Measurements from ENCODE around the gene KHDRBS2.

KHDRBS2 gene

DNA sequence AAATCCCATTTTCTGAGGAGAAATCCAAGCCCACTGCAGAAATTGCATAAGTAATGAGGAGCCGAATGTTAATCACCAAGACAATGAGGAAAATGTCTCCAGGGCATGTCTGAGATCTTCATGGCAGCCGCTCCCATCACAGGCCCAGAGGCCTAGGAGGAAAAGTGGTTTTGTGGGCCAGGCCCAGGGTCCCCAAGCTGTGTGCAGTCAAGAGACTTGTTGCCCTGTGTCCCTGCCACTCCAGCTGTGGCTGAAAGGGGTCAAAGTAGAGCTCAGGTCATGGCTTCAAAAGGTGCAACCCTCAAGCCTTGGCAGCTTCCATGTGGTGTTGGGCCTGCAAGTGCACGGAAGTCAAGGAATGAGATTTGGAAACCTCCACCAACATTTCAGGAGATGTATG lies 276.6 kb downstream of the KHDRBS2 start:
- DNase-seq = no peak

DNA sequence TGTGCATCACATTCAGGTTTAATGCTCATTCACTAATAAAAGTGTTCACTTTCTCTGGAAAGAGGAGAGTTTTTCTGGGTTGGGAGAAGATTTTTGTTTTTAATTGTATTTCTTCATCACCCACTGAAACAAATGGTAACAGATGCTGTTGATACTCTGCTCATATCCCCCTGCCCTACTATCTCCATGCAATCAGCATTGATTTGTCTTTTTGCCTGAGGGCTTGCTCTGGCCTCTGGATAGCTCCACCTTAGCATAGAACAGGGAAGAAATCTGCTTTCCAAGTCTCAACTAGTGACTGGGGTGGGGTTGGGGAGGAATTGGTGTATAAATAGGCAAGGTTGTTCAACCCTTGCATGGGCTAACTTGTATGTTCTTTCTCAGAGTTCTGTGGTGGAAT lies 296.4 kb downstream of the KHDRBS2 start:
- DNase-seq = no peak

DNA sequence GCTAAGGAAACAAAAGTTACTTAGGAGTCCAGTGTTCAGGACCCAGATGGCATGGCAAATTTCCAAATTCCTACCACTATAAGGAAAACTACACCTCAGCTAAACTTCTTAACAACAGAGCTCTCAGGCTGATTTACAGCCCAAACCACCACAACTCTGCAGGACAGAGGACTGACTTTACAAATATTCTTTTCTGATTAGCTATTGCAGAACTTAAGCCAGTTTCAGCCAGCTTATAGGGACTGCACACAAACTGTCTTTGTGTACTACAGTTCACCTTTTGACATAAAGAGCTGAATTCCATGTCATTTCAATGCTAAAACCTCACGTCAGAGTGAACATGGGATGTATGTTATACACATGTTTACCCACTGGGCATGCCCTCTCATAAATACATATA lies 305.4 kb downstream of the KHDRBS2 start:
- no peak for DNase-seq

DNA sequence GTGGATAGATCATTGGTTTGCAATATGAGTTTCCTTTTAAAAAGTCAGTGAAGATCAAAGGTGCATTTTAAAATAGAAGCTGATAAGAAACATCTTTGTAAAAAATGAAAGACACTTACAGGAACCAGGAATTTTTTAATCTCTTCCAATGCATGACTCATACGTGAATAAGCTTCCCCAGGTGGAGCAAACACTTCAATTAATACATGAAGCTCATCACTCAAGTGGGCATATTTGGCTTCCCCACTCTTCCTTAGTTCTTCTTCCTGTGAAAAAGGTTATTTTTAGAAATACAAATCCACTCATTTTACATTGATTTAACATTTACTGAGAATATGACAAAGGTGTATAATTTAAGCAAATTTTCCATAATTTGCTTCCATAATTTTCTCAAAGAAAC lies 308.1 kb downstream of the KHDRBS2 start:
- DNase-seq = no peak

DNA sequence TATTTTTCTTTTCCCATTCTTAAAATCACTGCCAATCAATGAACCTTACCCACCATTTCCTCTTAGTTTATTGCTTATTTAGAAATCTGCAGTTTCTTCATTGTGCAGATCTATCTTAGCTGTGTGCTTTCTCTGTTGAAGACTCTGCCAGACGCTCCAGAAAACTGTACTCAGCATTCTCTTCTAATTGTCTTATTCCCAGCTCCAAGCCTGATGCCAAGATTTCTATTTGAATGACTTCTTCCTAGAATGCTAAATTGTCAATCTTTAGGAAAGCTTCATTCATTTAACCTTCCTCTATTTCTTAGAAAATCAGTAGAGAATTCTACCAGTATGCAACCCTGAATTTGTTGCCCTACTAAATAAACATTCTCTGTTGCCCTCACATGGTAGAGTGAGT lies 308.9 kb downstream of the KHDRBS2 start:
- DNase-seq = no peak

DNA sequence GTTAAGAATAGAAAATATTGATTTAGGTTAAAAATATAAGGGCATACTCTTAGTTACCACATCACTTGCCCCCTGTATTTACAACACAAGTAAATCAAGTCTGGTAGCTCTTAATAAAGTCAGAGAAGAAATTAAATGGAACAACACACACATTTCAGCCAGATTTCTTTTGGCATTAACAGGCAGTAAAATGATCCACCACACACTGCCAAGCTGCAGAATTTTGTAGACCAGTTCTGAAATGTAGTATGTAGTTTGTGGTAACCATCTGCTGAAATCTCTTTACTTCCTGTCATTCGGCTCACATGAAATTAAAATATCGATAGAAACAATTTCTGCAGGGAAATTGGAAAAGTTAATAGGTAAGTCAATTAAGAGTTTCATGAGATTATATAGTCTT lies 326.8 kb downstream of the KHDRBS2 start:
- no peak for DNase-seq

DNA sequence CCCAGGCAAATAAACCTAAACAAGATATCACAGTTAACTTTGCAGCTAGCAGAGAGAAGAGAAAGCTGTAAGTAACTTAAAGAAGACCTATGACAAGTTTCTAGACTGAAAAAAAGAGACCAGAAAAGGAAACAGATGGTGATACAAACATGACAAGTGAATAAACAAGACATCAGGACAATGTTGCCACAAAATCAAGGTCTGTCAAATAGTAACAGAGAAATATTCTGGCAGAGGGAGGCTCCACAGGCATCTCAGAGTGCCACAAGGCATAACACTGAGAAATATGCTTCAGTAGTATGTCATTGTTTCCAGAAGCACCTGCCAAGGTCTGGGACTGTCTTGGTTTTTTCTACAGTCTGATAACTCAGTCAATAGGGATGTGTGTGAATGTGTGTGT lies 332.2 kb downstream of the KHDRBS2 start:
- DNase-seq = no peak

DNA sequence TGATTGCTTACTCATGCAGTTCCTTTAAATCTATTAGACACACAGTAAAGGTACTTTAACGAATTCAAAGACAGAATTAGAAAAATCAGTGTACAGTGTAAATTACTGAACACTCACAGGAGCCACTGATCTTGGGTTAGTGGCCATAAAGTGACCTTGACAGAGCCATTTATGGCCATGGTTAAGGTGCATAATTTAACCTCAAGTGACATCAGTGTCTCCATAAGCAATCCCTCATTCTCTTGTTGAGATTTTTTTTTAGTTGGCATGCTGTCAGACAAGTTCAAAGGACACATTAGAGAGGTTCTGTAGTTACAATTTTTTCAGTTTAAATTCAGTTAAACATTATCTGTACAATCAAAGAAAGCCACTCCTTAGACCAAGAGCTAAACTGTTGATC lies 334.4 kb downstream of the KHDRBS2 start:
- DNase-seq = no peak

DNA sequence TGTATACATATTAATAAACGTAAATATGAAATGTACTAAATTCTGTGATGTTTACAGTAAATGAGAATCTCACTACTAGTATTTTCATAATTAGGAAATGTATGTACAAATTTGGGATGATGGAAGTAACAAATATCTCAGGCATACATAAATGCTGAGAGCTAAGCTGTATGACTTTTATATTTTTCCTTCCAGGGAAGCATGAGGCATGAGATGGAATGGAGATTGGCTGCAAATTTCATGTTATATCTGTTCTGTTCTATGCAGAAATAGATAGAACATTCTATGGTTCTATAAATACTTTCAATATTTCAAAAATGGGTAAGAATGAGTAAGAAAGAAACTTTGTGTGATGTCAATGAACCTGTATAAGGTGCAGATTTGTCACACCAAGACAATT lies 335.2 kb downstream of the KHDRBS2 start:
- no peak for DNase-seq

DNA sequence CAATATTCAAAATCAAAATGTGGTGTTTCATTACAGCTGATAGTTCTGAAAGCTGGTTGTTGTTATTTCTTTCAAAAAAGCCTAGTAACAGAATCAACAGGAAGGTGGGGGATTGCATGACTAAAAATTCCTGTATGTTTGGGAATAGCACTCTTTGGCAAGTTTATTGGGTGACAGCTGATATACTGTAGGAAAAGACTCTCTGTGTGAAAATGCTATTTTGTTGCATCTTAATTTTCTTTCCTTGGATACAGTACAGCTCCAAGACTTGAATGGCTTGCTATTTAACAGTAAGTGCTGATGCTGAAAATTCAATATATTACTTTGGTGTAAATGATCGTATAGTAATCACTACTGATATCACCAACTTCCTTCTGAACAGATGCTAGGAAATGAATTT lies 336.1 kb downstream of the KHDRBS2 start:
- DNase-seq = no peak

DNA sequence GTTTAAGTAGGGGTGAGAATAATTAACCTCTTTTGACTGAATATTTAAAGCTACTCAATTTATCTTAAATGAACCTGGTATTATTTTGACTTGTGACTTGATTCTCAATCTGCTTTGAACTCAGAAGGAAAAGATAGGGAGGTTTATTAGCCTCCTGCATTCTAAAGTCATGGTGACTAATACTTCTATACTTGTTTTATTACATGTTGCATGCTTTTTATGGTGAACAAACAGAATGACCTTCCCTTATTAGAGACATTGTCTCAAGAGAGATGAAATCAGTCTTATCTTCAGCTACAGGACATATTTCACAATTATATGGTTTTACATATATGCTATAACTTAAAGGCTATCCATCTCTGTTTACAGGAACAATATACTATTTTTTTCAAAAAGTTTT lies 336.9 kb downstream of the KHDRBS2 start:
- DNase-seq = no peak

DNA sequence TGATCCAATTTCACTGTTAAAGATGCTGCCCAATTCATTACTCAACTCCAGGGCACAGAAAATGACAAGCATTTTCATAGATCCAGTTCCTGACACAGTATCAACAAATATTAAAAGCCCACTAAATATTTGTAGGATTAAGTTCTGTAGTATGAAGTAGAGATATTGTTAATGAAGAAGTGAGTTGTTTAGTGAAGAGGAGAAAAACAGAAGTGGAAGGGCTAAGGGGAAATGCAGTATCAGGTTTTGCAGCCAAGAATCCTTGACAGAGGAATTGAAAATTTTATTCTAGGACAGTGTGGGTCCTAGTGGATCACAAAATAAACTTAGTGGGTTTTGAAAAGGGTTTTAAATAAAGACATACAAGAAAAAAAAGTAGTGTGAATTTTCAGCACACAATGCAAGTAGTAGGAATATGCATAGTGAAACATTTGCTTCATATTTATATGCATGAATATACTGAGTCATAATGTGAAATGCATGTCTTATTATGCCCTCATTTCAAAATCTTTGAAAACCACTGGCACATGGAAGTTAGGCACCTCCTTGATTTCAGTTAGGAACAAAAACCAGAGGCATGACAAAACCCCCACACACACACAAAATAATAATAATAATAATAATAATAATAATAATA lies 338.6 kb downstream of the KHDRBS2 start:
- DNase-seq = no peak

DNA sequence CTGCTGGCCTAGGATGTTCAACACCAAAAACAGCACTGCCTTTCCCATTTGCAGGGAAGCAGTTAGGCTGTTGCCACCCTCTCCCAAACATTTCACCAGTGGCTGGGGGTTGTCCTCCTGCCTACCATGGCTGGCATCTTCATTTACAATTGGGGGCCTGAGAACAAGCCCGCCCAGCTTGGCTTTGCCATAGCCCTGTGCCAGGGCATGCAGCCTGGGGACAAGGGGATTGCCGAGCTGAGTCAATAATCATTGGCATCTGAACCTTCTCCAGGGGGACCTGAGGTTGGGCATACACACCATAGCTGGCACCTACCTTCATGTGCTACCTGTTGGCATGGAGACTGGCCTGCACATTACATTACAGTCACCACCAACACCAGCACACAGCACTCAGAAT lies 345.1 kb downstream of the KHDRBS2 start:
- DNase-seq = no peak

DNA sequence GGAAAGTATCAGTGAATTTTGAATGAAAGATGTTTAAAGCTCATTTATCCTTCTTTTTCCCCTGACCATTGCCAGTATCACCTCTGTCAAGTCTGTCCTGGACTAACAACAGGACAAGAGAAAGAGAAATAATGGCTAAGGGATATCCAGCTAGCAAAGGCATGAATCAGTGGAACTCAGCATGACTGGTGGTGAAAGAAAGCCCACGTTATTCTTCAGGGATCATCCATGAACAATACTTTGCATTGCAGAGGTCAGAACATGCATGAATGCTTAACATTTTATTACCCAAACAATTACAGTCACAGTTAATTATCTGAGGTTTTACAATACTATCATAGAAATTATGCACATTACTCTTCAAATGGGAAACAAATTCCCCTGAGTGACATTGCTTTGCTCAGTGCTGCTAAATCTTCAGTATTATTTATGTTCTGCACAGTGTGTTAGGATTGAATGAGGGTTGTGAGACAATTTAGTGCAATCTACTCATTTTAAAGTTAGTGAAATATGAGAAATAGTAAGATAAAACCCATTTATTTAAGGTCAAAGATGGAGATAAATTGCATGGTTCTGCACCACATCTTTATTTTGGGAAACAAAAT lies 350.7 kb downstream of the KHDRBS2 start:
- no peak for DNase-seq

DNA sequence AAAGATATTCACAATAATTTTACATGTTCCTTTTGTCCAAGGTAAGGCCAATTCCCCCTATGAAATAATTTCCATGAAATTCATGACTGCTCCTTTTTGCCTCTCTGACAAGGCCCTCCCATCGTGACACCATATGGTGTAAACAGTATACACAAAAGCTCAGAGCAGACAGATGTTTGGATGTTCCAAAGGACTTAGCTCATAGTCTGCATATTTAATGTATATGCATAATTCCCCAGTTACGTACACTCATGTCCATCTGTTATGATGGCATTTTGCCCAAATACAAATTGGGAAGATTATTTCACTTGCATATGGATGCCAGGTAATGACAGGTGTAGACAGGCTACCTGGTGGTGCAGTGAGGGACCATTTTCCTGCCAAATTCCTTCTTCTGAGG lies 376.5 kb downstream of the KHDRBS2 start:
- no peak for DNase-seq

DNA sequence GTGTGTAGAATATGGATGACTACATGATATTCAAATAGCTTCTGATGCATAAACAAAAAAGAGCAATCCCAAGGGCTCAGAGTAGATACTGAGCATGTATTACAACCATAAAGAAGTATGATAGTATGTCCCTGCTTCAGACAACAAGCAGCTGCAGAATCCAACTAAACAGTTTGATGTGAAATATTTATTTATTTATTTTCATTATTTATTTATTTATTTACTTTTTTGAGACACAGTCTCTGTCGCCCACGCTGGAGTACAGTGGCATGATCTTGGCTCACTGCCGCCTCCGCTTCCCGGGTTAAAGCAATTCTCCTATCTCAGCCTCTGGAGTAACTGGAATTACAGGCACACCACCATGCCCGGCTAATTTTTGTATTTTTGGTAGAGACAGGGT lies 384.3 kb downstream of the KHDRBS2 start:
- no peak for DNase-seq

DNA sequence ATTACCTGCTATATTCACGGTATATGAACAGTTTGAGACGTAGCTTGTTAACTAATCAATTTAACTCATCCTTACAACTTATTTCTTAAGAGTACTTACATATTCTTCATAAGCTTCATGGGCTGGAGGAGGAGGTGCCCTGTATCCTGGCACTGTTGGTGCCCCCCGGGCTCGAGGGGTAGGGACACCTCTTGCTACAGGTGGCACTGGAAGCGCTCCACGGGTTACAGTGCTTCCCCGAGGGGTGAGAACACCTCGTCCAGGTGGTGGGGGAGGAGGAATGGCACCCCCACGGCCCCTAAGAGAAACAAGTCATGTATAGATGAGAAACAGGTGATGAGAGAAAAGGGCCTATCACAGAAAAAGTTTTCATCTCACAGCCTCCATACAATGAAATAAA lies 391.5 kb downstream of the KHDRBS2 start:
- DNase-seq = no peak

DNA sequence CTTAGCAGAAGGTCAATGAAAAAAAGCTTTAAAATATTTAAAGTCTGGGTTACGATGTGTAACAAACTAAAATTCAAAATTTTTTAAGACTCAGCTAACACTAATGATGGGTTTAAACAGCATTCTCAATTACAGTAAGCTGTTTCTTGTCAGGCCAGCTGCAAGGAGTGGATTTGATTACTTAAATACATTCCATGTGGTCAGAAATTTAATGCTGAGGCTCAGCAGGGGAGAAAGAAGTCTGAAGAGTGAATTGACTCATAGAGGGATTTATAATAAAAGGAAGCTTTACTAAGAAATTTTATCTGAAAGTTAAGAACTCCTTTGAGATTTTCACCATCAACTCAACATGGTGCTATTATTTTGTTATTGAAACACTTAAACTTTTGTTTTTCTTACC lies 398.6 kb downstream of the KHDRBS2 start:
- no peak for DNase-seq

DNA sequence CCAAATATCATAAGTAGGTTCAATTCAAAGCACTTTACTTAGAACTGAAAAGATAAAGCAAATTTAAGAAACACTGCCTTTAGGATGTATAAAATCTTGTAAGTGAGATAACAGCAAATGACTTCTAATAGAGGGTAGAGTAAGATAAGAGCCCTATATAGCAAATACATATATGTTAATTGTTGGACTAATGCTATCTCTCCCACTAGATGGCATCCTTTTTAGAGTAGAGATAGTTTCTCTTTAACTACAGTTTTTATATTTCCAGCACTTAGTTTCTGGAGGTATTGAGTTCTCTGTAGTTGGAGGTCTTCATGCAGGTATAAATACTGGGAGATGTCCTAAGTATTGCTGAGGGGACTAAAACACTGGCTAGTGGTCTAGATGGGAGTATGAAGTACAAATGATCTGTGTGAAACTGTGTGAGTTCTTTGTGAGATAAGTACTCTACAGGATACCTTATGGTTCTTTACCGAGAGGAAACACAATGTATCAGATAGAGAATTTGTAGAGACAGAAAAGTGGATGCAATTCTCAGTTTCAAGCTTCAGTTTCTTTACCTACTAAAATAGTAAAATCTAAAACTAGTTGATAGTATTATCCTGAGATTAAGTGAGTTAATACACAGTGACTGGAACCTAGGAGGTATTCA lies 399.3 kb downstream of the KHDRBS2 start:
- DNase-seq = peak; percentile 6 to 36

DNA sequence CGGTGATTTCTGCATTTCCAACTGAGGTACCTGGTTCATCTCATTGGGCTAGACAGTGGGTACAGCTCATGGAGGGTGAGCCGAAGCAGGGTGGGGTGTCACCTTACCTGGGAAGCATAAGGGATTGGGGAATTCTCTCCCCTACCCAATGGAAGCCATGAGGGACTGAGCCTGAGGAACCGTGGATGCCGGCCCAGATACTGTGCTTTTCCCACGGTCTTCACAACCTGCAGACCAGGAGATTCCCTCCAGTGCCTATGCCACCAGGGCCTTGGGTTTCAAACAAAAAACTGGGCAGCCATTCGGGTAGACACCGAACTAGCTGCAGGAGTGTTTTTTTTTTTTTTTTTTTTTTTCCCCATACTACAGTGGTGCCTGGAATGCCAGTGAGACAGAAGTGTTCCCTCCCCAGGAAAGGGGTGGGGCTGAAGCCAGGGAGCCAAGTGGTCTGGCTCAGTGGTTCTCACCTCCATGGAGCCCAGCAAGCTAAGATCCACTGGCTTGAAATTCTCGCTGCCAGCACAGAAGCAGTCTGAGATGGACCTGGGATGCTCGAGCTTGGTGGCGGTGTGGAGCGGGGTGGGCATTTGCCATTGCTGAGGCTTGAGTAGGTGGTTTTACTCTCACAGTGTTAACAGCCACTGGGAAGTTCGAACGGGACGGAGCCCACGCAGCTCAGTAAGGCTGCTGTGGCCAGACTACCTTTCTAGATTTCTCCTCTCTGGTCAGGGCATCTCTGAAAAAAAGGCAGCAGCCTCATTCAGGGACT lies 416.2 kb downstream of the KHDRBS2 start:
- no peak for DNase-seq

DNA sequence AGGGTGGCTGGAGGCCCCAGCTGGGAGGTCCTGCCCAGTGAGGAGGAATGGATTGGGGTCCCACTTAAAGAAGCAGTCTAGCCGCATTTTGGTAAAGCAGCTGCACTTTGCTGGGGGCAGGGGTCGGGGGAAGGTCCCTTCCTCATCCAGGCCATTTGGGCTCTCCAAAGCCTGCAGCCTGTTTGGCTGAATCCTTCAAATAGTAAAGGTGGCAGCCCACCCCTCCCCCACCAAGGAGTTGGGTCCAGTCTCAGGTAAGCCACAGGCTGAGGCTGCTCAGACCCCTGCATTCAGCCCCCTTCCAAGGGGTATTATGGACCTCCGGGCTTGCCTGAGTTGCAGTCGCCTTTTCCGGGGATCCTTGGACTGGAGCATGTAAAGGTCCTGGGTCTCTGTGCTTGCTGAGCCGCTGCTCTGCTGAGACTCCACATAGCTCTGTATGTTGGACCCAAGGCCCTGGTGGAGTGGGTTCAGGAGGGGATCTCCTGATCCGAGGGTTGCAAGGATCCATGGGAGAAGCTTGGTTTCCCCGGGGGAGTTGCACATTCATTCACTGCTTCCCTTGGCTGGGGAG lies 417.4 kb downstream of the KHDRBS2 start:
- DNase-seq = no peak

DNA sequence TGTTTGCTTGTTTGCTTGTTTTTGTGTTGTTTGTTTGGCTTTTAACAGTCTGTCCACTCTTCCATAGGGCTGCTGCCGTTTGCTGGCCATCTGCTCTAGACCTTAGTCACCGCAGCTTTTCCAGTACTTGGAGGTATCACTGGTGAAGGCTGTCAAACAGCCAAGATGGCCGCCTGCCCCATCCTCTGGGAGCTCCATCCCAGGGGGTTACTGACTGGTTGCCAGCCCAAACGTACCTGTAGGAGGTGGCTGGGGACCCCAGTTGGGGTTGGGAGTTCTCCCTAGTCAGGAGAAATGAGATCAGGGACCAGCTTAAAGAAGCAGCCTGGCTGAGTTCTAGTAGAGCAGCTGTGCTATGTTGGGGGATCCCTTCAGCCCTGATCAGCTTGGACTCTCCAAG lies 418.4 kb downstream of the KHDRBS2 start:
- DNase-seq = no peak

DNA sequence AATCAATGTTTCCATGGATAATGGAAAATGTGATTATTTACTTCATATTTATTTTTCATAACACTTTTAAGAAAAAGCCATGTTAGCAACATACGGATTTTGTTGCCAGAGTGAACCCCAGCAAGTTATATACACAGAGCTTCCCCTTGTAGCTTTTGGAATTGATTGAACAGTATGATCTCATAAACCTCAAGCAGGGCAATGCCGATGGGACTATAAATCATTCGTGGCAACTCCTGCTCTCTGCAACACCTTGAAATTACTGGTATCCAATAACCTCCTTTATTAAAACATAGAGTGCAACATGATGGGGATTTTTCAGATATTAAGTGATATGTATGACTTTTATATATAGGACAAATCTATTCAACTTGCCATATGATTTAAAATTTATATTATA lies 428.5 kb downstream of the KHDRBS2 start:
- no peak for DNase-seq

DNA sequence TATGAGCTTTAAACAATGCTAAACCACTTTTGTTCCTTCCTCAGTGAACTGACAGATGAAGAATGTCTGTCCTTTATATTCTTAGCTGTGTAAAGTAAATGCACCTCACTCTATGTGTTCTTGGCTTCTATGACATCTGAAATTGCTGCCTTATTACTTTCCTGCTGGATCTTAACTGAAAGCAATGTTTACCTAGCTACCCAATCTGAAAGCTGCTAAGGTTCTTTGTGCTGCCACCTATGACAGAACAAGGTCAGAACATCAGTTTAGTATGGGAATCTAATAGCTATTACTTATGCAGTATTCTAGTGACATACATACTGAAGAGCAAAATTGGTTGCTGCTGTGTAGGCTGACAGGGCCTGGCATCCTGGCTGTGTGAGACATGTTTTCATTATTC lies 444.1 kb downstream of the KHDRBS2 start:
- DNase-seq = no peak

Measured in AML-193 (cell line).